D341Med (cell line): ENCODE results near the gene DTD1.
A peak's percentile ranks its signal among the peaks of the same experiment; 100 is the strongest.

Experiments
- DNase-seq: peaks from one replicate; pipeline ENCODE4 v3.0.0; 2012; ENCODE audit warnings: low spot score

DTD1 gene

DNA sequence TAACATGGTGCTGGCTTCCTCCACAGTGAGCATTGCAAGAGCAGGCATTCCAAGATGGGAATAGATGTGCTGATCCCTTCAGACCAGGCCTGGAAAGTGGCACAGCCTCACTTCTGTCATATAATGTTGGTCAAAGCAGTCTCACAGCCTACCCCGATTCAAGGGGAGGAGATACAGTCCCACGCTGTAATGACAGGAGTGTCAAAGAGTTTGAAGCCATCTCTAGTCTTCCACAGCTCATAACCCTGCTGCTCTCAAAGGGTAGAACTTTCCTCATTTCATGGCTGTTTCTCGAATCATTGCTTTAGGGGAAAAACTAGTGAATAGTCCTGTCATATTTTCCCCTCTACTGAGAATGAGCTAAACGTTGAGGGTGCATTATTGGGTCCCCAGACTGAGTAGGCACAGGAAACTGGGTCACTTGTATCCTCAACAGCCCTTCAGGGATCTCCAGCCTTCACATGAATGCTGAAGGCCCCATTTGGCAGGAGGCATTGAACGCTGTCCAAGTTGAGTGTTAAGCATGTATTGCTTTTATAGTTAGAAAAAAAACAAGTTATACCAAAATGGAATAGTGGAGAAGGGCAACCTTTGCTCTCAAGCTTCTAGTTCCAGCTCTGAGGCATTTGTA, 27.3 kb downstream of the DTD1 start:
- DNase-seq, result no peak

GRCh38 chr20:18621004-18621403, 33.1 kb downstream of the DTD1 start:
- DNase-seq, result no peak

GRCh38 chr20:18623156-18623910, 35.5 kb downstream of the DTD1 start:
- no peak for DNase-seq

DNA sequence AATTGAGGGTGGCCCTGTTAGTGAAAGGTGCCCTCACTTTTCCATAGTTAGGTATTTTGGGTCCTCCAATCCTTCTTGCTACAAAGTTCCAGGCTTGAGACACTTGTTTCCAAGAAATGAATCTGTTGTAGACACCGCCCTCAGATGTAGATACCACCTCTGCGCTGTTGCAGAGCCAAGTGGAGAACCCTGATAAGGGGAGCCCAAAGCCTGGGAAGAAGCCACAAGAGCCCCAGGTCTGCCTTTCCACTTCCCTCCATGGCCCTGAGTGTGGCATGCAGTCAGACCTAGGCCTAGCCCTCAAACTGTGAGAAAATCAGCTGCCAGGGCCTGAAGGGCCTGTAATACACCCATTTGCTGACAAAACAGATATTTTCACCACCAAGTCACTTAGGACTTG, 37.1 kb downstream of the DTD1 start:
- DNase-seq, result no peak

DNA sequence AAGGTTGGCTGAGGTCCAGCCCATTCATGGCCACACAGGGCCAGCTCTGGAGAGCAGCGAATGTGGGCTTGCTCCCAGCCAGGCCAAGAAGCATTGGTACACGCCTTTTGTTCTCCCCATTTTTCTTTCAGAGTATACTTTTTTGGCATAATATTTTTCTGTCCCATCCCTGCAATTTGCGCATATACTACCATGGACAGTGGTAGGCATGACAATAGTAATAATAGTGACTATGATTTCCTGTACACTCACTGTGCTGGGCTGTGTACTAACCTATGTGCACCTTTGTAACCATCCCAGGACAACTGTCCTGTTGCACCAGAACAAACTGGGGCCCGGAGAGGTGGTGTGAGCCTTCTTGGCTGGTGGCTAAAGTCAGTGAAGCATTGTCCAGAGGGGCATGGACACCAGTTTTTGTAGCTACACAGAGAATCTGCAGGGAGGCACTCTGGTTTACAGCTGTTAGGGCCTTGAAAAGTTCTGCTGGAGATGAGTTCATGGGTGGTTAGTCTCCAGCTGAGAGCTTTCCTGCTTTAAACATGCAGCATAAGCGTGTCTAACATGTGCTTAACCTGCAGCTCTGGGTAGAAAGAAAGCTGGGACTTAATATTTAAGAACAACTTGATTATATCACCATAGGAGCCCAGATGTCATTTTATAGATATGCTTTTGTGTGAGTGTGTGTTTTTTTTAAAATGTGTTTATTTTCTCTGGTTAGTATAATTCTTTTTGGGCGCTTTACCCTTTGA, 38.2 kb downstream of the DTD1 start:
- no peak for DNase-seq

DNA sequence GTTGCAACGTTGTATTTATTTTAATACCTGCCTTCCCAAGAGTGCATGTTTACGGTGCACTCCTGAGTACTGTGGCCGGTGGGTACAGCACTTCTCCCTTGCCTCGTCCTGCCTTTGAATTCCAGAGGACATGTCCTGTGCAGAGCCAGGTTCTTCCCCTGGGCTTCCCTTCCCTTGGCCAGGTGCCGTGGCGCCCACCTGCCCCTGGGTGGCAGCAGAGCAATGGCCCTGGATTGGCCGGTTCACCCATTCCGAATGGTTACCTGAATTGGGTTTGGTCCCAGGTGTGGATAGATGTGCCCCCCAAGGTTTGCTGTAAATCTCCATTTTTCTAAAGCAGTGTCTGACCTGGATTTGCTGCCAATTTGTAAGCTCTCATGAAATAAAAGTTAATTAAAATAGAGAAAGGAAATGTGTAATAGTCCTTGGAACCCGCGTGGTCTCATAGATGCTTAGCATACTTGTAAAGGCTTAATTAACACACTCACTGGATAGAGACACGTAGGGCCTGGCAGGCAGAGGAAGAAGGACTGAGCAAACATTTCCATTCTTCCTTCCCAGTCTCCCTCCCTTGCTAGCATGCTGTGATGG, 40.6 kb downstream of the DTD1 start:
- DNase-seq, result peak; percentile 75

GRCh38 chr20:18632196-18632789, 44.4 kb downstream of the DTD1 start:
- DNase-seq, result peak; percentile 86

DNA sequence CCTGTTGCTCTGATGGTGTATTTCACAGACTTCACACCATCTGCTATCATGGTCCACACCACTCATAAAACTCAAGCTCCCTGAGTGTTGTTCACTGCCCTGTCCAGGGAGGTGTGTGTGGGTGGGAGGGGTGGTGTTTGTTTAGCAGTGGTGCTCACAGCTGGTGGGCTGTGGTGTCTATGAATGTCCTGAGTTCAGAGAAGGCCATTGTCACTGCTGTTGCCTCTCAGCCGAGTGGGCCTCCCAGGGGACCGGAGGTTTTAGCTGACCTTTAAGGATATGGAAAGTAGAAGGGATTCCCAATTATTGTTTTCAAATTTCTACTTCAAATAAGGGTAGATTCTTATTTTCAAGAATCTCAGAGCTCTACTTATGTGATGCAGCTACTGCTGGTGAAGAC, 45.6 kb downstream of the DTD1 start:
- DNase-seq, result no peak

DNA sequence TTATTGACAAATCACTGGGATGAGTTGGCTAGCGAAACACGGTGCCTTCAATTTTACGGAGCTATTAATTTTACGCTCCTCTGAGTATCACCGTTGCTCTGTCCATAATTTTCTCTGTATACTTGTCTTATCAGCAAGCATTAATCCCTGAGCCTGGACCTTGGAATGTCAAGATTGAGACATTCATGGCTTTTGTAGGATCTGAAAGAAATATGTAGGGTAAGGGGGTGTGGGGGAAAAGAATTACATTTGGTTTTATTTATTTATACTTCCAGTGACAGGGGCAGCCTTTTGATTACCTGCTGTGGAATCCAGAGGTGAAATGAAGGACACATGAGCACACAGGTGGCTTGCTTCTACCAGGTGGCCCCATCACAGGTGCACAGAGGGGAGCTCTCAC, 46.6 kb downstream of the DTD1 start:
- DNase-seq, result no peak

DNA sequence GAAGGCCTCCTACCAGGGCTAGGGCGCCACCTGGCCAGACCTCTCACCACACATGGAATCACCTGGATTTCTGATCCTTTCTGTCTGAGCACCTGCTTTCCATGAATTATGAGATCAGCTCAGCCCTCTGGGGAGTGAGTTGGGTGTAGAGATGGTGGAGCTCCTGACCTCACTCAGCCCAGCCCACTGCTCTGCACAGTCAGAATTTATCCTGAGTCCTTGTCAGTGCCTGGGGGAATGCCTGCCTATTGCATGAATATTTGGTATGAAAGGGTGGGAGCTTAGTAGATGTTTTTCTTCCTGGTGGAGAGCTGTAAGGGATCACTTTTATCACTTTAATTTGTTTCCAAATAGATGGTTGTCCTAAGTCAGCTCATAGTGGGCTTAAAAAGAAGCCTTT, 47.5 kb downstream of the DTD1 start:
- DNase-seq, result no peak

DNA sequence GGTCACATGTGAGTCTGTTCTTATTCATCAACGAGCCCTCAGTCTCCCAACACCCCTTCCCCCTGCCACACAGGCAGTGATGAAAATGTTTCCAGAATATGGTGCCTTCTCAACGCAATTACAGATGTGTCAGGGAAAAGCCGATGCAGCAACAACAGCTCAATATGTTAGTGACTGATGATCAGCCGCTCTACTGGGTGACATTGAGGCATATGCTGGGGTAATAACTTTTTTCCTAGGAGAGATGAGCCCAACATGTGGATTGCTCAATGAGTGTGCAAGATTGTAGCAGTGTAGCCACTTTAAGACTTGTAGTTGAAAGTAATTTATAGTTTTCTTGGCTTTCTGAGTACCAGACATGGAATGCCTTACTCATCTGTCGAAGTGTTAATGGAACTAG, 49.4 kb downstream of the DTD1 start:
- no peak for DNase-seq

DNA sequence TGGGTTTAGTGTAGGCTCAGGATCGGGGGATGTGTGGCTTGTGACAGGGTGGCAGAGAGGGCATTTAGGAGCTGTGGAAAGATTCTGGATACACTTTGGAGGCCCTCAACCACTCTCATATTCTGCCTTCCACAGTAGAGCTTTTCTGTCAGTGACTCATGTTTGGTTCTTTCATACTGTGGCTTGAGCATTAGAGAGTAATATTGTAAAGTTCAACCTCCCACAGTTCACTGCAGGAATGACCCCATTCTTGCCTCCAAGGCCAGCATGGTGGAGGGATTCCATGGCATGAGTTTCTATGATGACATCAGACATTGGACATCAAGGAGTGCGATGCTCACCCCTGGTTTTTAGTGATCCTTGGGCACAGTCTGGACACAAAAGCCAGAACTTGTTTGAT, 50.9 kb downstream of the DTD1 start:
- no peak for DNase-seq

DNA sequence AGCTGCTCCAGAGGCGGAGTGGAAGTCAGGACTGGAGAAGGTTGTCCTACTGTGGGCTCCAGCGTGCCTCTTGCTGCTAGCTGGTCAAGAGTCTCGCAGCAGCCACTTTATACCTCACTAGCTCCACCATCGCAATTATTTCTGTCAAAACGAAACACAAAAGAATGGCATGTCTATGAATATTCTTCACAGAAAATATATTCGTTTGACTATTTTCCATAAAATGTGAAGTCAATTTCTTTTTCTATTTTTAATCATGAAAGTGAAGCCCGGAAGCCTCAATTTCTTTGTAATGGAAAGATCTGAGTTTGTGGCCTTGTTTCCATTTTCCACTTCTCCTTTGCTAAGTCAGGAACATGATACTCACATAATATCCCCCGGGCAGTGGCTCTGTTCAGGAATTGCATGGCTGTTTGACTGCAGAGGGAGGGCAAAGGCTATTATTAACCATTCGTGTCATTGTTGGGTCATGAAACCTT, 51.7 kb downstream of the DTD1 start:
- DNase-seq, result no peak

DNA sequence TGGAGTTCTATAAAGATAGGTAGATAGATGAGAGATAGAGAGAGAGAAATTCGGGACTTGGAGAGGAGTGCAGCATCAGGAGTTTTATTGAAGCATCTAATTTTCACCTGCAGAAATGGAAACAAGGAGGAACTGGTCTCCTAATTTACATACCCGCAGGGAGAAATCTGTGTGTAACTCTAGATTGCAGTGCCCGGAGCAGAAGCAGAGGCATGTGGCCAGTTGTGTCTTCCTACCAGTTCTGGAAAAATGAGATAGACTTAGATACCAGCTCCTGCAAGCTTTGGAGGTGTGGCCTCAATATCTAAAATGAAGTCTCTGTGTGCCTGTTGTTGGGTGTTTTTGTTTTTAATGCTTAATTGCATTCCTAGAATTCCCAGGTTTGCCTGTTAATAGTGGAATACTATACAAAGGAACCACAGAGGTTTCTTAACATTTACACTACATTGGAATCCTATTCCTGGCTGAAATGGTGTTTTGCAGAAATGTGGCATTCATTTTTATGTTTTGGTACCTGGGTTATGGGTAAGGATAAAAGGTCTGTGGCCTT, 57.4 kb downstream of the DTD1 start:
- DNase-seq, result no peak

DNA sequence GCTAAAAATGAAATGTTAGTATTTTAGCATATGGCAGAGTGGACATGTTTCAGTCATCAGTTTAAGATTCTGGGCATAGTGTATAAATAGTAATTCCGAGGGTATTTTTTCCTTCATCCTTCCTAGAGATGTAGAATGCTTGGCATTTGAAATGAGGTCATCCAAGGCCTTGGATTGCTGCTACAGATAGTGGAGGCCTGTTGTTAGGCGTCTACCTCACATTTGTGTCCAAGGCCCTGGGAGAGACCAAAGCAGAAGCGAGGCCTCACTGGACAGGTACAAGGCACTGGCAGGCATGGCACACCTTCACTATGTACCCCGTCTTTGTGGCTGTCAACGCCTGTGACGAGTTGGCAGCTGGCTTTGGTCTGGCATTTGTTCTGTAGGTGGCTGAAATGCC, 58.0 kb downstream of the DTD1 start:
- DNase-seq, result no peak

DNA sequence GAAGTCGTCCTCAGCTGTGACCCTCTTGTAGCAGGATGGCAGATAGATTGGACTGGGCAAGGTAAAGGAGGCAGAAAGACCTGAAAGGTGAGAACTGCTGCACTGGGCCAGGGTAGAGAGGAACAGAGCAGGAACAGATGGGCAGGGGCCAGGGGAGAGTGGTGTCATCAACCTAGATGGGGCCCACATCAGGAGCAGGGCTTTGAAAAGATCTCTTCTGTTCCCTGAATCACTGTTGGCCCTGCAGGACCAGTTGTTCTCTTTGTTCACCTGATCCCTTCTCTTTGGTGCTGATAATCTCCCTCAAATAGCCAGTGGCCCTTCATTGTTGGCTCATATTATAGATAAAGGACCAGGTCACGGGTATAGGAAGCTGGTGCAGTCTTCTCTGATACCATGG, 59.9 kb downstream of the DTD1 start:
- DNase-seq, result no peak

- DNase-seq, result no peak
These were observed 62.4 kb downstream of the DTD1 start for GRCh38 chr20:18650224-18650623.

DNA sequence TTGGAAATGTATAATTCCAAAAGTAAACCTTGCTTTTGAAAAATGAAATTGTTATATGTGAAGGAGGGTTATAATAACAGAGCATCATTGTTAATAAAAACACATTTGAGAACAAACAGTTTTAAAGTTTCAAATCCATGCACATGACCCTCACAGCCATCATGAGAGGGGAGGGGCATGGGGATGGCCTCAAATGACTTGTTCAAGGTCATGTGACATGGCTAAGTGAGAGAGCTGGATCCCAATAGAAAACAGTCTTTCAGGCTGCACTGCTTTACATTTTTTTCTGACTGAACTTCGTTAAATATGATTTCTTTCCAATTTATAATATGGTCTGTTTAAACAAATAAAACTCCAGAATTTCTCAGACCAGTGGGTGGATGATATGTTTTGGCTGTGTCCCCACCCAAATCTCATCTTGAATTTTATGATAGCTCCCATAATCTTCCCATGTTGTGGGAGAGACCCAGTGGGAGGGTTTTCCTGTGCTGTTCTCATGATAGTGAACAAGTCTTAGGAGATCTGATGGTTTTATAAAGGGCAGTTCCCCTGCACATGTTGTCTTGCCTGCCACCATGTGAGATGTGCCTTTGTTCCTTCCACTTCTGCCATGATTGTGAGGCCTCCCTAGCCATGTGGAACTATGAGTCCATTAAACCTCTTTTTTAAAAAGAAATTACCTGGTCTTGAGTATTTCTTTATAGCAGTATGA, 66.0 kb downstream of the DTD1 start:
- no peak for DNase-seq

GRCh38 chr20:18654448-18654773, 66.6 kb downstream of the DTD1 start:
- no peak for DNase-seq

DNA sequence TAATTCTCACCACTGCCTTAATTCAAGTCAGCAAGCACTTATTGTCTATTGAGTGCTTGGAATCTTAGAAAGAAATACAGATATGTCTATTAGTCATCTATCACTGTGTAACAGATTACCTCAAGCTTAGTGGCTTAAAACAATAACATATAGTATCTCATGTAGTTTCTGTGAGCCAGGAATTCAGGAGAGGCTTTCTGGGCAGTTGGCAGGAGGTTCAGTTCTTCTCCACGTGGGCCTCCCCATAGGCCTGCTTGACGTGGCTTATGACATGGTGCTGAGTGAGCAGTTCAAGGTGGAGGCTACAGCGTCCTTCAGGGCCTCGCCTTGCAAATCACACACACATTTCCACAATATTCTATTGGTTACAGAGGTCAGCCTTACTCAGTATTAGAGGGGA, 69.7 kb downstream of the DTD1 start:
- no peak for DNase-seq

DNA sequence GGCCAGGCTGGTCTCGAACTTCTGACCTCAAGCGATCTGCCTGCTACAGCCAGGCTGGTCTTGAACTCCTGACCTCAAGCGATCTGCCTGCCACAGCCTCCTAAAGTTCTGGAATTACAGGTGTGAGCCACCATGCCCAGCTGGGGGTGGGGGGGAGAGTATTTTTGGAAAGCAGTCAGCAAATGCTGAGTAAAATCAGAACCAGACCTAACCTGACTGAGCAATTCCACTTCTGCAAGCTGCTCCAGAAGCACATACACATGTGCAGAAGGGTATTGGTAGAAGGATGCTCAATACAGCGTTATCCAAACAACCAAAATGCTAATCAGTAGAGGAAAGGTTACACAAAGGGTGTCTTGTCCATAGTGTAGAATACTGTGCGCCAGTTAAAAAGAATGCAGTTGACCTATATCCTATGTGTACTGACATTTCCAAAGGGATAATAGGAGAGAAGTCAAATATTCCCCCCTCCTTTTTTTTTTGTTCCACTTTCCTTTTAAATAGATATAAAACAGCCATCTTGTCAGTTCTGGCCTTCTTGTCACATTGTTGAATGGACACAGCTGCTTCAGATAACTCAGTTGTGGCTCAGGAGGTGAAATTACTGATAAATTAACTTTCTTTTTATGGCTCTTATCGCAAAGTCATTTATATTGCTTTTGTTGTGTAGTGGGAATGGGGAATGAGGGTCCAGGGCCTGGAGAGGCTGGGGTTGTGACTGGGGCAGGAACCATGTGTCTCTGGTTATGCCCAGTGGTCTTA, 74.6 kb downstream of the DTD1 start:
- no peak for DNase-seq
